Mesothelial cell of epicardium (in vitro differentiated cells): Measurements from ENCODE around the gene ACP6. TPM values are rescaled to one million over a fixed set of nuclear protein-coding genes. Genes with fewer than 3 reads are reported as not detected.

Source experiments
- DNase-seq, 2 experiments: peaks; one replicate each; pipeline ENCODE4 v3.0.0; 2021; ENCODE audit warnings: low spot score in 2 of 2; ENCODE audit not compliant: unreplicated experiment in 2 of 2
- H3K27ac Mint-ChIP-seq: 2 replicates; pipeline ENCODE4 v1.8.0; 2021; ENCODE audit warnings: mixed read lengths
- H3K27me3 Mint-ChIP-seq: 2 replicates; pipeline ENCODE4 v1.8.0; 2021; ENCODE audit warnings: low read depth, mixed read lengths
- H3K36me3 Mint-ChIP-seq: 2 replicates; pipeline ENCODE4 v1.8.0; 2021; ENCODE audit warnings: mixed read lengths
- H3K4me1 Mint-ChIP-seq: 2 replicates; pipeline ENCODE4 v1.8.0; 2021; ENCODE audit warnings: mixed read lengths
- H3K4me3 Mint-ChIP-seq: 2 replicates; pipeline ENCODE4 v1.8.0; 2021; ENCODE audit warnings: mild to moderate bottlenecking, moderate library complexity, mixed read lengths
- H3K9me3 Mint-ChIP-seq: 2 replicates; pipeline ENCODE4 v1.8.0; 2021; ENCODE audit warnings: mixed read lengths
- total RNA-seq: library from RNA; stranded (reverse); gene quantifications from 3 replicates; pipeline ENCODE4 v1.2.1, GENCODE V29; 2021
- TF ChIP-seq, protein P1 (sequence below): fragments of 200-600 bp; sonication (generic); IDR thresholded peaks from one replicate; pipeline ENCODE4 v1.5.0; 2021; ENCODE audit warnings: antibody characterized with exemption; ENCODE audit not compliant: unreplicated experiment

Gene ACP6
- total RNA-seq, 1 donor from 2014 or later: 23.1 TPM

DNA sequence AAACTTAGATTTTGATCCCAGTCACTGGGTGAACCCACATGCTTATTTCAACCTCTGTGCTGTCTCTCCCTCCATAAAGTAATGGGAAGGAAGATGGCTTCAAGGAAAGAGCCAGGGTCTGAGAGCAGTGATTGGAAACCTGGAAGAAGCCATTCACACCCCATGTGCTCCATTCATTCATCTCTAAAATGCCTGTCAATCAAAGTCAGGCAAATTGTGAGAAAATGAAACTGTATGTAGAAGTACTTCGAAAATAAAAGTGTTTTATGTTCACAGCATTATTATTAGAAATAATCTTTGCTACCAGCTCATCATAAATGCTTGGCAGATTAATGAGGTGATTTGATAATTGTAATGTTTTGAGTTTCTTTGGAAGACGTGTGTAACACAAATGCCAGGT lies 61.0 kb downstream of the ACP6 start:
- H3K9me3 Mint-ChIP-seq: no peaks in the 10 kb centered on the region
- H3K27me3 Mint-ChIP-seq: no peaks in the 10 kb centered on the region
- no peak overlapping the region for H3K27ac Mint-ChIP-seq
- H3K4me3 Mint-ChIP-seq: no peak overlapping the region
- DNase-seq: no peak
- peaks cover 47% of the 10 kb centered on the region for H3K36me3 Mint-ChIP-seq
- H3K4me1 Mint-ChIP-seq: no peaks in the 10 kb centered on the region
- TF ChIP-seq, protein P1, sequence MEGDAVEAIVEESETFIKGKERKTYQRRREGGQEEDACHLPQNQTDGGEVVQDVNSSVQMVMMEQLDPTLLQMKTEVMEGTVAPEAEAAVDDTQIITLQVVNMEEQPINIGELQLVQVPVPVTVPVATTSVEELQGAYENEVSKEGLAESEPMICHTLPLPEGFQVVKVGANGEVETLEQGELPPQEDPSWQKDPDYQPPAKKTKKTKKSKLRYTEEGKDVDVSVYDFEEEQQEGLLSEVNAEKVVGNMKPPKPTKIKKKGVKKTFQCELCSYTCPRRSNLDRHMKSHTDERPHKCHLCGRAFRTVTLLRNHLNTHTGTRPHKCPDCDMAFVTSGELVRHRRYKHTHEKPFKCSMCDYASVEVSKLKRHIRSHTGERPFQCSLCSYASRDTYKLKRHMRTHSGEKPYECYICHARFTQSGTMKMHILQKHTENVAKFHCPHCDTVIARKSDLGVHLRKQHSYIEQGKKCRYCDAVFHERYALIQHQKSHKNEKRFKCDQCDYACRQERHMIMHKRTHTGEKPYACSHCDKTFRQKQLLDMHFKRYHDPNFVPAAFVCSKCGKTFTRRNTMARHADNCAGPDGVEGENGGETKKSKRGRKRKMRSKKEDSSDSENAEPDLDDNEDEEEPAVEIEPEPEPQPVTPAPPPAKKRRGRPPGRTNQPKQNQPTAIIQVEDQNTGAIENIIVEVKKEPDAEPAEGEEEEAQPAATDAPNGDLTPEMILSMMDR: no peak

DNA sequence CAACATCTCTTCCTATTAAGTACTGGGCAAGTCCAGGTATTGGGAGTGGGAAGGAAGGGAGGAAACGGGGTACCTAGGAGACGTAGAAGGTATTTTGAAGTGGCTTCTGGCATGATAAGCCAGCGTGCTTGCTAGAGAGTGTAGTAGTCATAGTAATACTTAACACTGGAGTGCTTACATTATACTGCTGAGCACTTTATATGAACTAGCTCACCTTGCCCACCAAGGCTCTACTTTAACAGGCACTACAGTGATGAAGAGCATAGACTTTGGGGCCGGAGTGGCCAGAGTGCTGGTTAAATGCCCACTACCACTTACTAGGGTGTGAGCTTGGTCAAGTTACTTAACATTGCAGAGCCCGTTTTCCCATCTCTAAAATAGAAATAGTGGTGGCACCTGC lies 61.7 kb downstream of the ACP6 start:
- Mint-ChIP-seq H3K4me3 (no peak overlapping the region), H3K4me1 (no peaks in the 10 kb centered on the region), H3K27ac (no peak overlapping the region), H3K36me3 (peaks cover 46% of the 10 kb centered on the region), H3K27me3 (no peaks in the 10 kb centered on the region), H3K9me3 (no peaks in the 10 kb centered on the region)
- TF ChIP-seq, protein P1: no peak
- no peak for DNase-seq

DNA sequence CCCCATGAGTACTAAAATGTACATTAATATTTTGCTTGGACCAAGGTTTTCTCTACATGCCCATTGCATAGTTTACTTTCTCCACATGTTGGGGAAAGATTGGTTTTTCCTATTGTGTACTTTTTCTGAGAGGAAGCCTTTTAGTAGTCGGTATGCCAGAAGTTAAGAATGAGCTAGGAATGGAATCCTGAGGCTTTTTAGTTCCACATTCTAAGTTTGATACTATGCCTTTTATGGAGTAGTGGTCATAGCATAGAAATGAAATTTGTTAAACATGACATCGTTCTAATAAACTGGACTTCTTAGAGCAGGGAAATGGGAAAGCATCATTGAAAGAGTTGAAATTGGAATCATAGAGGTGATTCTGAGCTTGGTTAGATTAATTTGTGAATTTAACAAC lies 64.7 kb downstream of the ACP6 start:
- H3K27me3 Mint-ChIP-seq: no peaks in the 10 kb centered on the region
- H3K4me3 Mint-ChIP-seq: no peak overlapping the region
- H3K9me3 Mint-ChIP-seq: no peaks in the 10 kb centered on the region
- TF ChIP-seq, protein P1: no peak
- H3K36me3 Mint-ChIP-seq: peaks cover 30% of the 10 kb centered on the region
- DNase-seq: no peak
- H3K4me1 Mint-ChIP-seq: peaks cover 18% of the 10 kb centered on the region
- peak overlapping the region; percentile 33 for H3K27ac Mint-ChIP-seq

DNA sequence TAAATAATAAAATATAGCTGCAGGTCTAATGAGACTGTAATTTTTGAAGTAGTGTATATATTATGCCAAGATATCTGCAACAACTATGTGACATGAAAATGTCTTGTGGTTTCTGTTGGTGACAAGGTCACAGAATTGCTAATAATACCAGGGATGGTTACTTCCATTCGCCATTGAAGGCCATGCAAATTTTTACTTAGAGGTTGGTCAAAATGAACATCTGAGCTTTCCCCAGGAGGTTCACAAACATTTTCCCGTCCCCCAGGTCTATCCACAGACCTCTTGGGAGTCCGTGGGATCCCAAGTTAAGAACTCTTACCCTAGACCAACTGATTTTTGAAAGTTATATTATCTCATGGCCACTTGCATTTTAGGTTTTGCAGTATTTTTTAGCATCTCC lies 66.3 kb downstream of the ACP6 start:
- no peaks in the 10 kb centered on the region for H3K9me3 Mint-ChIP-seq
- no peak overlapping the region for H3K27ac Mint-ChIP-seq
- no peaks in the 10 kb centered on the region for H3K27me3 Mint-ChIP-seq
- peaks cover 21% of the 10 kb centered on the region for H3K4me1 Mint-ChIP-seq
- H3K4me3 Mint-ChIP-seq: no peak overlapping the region
- TF ChIP-seq, protein P1: no peak
- H3K36me3 Mint-ChIP-seq: peaks cover 30% of the 10 kb centered on the region
- no peak for DNase-seq

DNA sequence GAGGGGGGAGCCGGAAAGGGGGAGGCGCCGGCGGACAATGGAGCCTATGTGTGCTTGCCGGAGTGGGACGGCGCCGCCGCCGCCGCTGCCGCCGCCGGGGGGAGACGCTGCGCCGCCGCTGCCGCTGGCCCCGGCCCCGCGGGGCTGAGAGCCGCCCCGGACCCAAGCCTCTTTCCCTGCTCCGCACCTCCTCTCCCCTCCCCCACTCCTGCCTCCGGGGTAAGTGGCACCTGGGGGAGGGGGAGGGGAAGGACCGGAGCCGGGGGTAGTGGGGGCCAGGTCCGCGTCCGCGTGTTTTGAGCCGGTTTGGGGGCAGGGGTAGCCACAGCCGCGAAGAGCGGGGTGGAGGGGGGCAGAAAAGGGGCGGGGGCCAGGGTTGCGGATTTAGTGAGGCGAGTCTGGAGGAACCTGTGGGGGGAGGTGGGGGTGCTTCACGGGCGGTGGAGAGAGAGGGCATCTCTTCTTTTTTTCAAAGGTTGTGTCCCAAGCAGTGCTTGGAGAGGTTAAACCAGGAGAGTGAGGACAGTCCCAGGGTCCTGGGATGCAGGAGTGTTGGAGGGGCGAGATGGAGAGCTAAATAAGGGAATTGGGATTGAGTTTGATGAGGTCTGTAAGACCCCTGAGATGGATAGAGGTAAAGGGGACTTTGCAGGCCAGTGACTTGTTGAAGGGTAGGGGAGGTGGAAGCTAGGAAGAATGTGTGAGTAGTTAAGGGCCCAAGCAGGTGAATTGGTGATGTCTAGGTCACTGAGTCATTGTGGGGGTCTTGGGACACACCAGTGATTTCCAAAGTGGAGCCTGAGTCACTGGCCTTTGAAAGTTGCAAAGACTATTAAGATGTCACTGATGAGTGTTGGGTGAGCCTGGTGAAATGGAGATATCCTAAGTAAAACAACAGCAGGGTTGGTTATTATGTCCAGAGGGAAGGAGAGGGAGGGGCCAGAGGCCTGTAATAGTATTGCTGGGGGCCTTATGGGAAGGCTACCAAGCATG lies 69.9 kb downstream of the ACP6 start:
- Mint-ChIP-seq H3K4me1 (peaks cover 26% of the 10 kb centered on the region), H3K27me3 (no peaks in the 10 kb centered on the region), H3K36me3 (peaks cover 5% of the 10 kb centered on the region), H3K27ac (peak overlapping the region; percentile 90), H3K9me3 (no peaks in the 10 kb centered on the region), H3K4me3 (peak overlapping the region; percentile 91)
- no peak for DNase-seq
- TF ChIP-seq, protein P1: no peak
